ENCODE data around the gene TEX44. TPM values are rescaled to one million over a fixed set of nuclear protein-coding genes. Genes with fewer than 3 reads are reported as not detected.
A peak's percentile ranks its signal among the peaks of the same experiment; 100 is the strongest.

Gene TEX44
- total RNA-seq, 1 experiment from 2014 or later: not detected

DNA sequence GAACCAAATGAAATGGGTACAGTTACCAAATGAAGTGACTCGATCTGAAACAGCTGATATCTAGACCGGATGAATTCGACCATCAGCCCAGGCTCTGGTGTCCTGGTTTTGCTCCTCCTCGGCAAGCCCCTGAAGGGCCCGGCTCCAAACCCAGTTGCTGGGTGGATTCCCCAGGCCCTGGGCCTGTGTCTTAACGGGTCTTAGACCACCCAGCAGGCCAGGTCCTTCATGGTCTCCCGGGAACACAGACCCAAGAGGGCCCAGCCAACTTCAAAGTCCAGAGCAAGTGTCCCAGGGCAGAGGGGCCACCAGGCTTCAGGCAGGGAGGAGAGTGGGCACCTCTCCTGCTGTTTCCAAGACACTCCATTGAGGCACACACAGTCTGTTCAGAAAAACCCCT, 35.7 kb upstream of the TEX44 start:
- no peaks in the 10 kb centered on the region for H3K27me3 ChIP-seq (replicated peaks; ENCODE audit: control insufficient read depth, insufficient read depth, low read length)
- Mint-ChIP-seq H3K27ac (ENCODE audit: unreplicated experiment) (no peak overlapping the region), H3K36me3 (ENCODE audit: insufficient read depth, unreplicated experiment) (no peaks in the 10 kb centered on the region), H3K9me3 (ENCODE audit: unreplicated experiment) (peaks cover 17% of the 10 kb centered on the region), H3K27me3 (ENCODE audit: insufficient read depth, unreplicated experiment) (no peaks in the 10 kb centered on the region), H3K4me3 (ENCODE audit: unreplicated experiment) (no peak overlapping the region), H3K4me1 (ENCODE audit: low read depth, unreplicated experiment) (no peaks in the 10 kb centered on the region)
- intact Hi-C loops (cut with micrococcal nuclease; ENCODE audit: unreplicated experiment): no loop called here
- DNase-seq: no peak
- no peaks in the 10 kb centered on the region for H3K9me3 ChIP-seq
- H3K36me3 ChIP-seq (ENCODE audit: control insufficient read depth, insufficient read depth, low read length): no peaks in the 10 kb centered on the region
- CTCF ChIA-PET: no interaction called here
- H3K4me3 ChIP-seq (ENCODE audit: low read depth, low read length): no peak overlapping the region
- H3K4me1 ChIP-seq: no peaks in the 10 kb centered on the region
- BruUV-seq (replicated peaks): no TSS peak
- no peak for TF ChIP-seq CTCF (IDR thresholded peaks at IDR 0.05; ENCODE audit: insufficient read depth in 1 of 2, low read depth in 1 of 2, low read length in 1 of 2, severe bottlenecking in 1 of 2, unreplicated experiment in 1 of 2)
- POLR2A ChIA-PET: no interaction called here

- Histone ChIP-seq H3K4me1 (no peaks in the 10 kb centered on the region), H3K36me3 (ENCODE audit: control insufficient read depth, insufficient read depth, low read length) (no peaks in the 10 kb centered on the region), H3K4me3 (ENCODE audit: low read depth, low read length) (no peak overlapping the region), H3K9me3 (no peaks in the 10 kb centered on the region), H3K27me3 (replicated peaks; ENCODE audit: control insufficient read depth, insufficient read depth, low read length) (no peaks in the 10 kb centered on the region)
- Mint-ChIP-seq H3K4me3 (ENCODE audit: unreplicated experiment) (no peak overlapping the region), H3K27ac (ENCODE audit: unreplicated experiment) (no peak overlapping the region), H3K9me3 (ENCODE audit: unreplicated experiment) (peaks cover 13% of the 10 kb centered on the region), H3K36me3 (ENCODE audit: insufficient read depth, unreplicated experiment) (no peaks in the 10 kb centered on the region), H3K27me3 (ENCODE audit: insufficient read depth, unreplicated experiment) (no peaks in the 10 kb centered on the region), H3K4me1 (ENCODE audit: low read depth, unreplicated experiment) (no peaks in the 10 kb centered on the region)
- TF ChIP-seq CTCF (IDR thresholded peaks at IDR 0.05; ENCODE audit: insufficient read depth in 1 of 2, low read depth in 1 of 2, low read length in 1 of 2, severe bottlenecking in 1 of 2, unreplicated experiment in 1 of 2): peak; percentile 39 to 61
- ChIA-PET CTCF (no interaction called here), POLR2A (no interaction called here)
- BruUV-seq (replicated peaks): no TSS peak
- intact Hi-C loops (cut with micrococcal nuclease; ENCODE audit: unreplicated experiment): loop anchor here (1.0 kb wide), 2 partner anchors 40 to 75 kb away; no protein-coding TSS in a partner anchor
- DNase-seq: peak; percentile 61 to 65
These were observed 35.0 kb upstream of the TEX44 start for GRCh38 chr2:231557571-231558217.

- intact Hi-C loops (cut with micrococcal nuclease; ENCODE audit: unreplicated experiment): loop anchor here (1.0 to 2.0 kb wide), 2 partner anchors 38 to 111 kb away; no protein-coding TSS in a partner anchor
- Histone ChIP-seq H3K4me3 (ENCODE audit: low read depth, low read length) (no peak overlapping the region), H3K4me1 (no peaks in the 10 kb centered on the region), H3K9me3 (no peaks in the 10 kb centered on the region), H3K27me3 (replicated peaks; ENCODE audit: control insufficient read depth, insufficient read depth, low read length) (no peaks in the 10 kb centered on the region), H3K36me3 (ENCODE audit: control insufficient read depth, insufficient read depth, low read length) (no peaks in the 10 kb centered on the region)
- Mint-ChIP-seq H3K4me1 (ENCODE audit: low read depth, unreplicated experiment) (no peaks in the 10 kb centered on the region), H3K36me3 (ENCODE audit: insufficient read depth, unreplicated experiment) (no peaks in the 10 kb centered on the region), H3K27ac (ENCODE audit: unreplicated experiment) (no peak overlapping the region), H3K27me3 (ENCODE audit: insufficient read depth, unreplicated experiment) (no peaks in the 10 kb centered on the region), H3K9me3 (ENCODE audit: unreplicated experiment) (no peaks in the 10 kb centered on the region), H3K4me3 (ENCODE audit: unreplicated experiment) (no peak overlapping the region)
- no TSS peak for BruUV-seq (replicated peaks)
- DNase-seq: peak; percentile 64 to 67
- CTCF ChIA-PET: interaction anchor here (1.0 to 1.9 kb wide), 2 partner anchors 18 to 38 kb away, joined by 3 to 18 read pairs; no protein-coding TSS in a partner anchor
- TF ChIP-seq CTCF (IDR thresholded peaks at IDR 0.05; ENCODE audit: insufficient read depth in 1 of 2, low read depth in 1 of 2, low read length in 1 of 2, severe bottlenecking in 1 of 2, unreplicated experiment in 1 of 2): peak; percentile 72
- POLR2A ChIA-PET: no interaction called here
These were observed 29.2 kb upstream of the TEX44 start for GRCh38 chr2:231563378-231563961.
